ENCODE data around the gene SHROOM1. TPM values are rescaled to one million over a fixed set of nuclear protein-coding genes. Genes with fewer than 3 reads are reported as not detected.
"Not testable (repeated sequence)": the region's sequence is repeated elsewhere in the genome, so short reads cannot be mapped to it uniquely, and the experiment has no call there.

SHROOM1 gene
- total and polyA plus RNA-seq, 9 donors = 3.8 to 22.4 (median 8.5) TPM

- DNase-seq = no peak
- H3K4me1 ChIP-seq (ENCODE audit: insufficient read depth) = no peaks in the 10 kb centered on the region
- 19 to 34% (median 21%) methylated on average over 23 to 30 of the region's 30 CpGs for WGBS, 3 donors
- H3K36me3 ChIP-seq = no peaks in the 10 kb centered on the region
- H3K4me3 ChIP-seq = peak overlapping the region; percentile 91
- H3K27me3 ChIP-seq = no peaks in the 10 kb centered on the region
- H3K9me3 ChIP-seq = no peaks in the 10 kb centered on the region
- intact Hi-C loops (cut with DNase I) = loop anchor here in 1 of 4 donors (2.0 kb wide), 1 partner anchor 97 kb away; the partner anchor contains the start of gene AFF4
- TF ChIP-seq EP300 (IDR thresholded peaks at IDR 0.05) = no peak
- peak in 1 of 3 donors; percentile 6 for TF ChIP-seq CTCF (IDR thresholded peaks at IDR 0.05)
- peak overlapping the region; percentile 86 to 90 for H3K27ac ChIP-seq
Measured at GRCh38 chr5:132865668-132866341, 35.4 kb upstream of the SHROOM1 start.

- Histone ChIP-seq H3K27ac (no peak overlapping the region), H3K36me3 (no peaks in the 10 kb centered on the region), H3K27me3 (no peaks in the 10 kb centered on the region), H3K9me3 (no peaks in the 10 kb centered on the region), H3K4me3 (no peak overlapping the region), H3K4me1 (ENCODE audit: insufficient read depth) (no peaks in the 10 kb centered on the region)
- intact Hi-C loops (cut with DNase I) = no loop called here
- TF ChIP-seq POLR2A (IDR thresholded peaks at IDR 0.05) (no peak), CTCF (IDR thresholded peaks at IDR 0.05) (no peak), EP300 (IDR thresholded peaks at IDR 0.05) (no peak)
- 62 to 67% (median 64%) methylated on average over 5 of the region's 5 CpGs for WGBS, 3 donors
- no peak for DNase-seq
Measured at GRCh38 chr5:132860742-132861141, 30.3 kb upstream of the SHROOM1 start.

- intact Hi-C loops (cut with DNase I) = no loop called here
- H3K4me3 ChIP-seq = no peak overlapping the region
- no peaks in the 10 kb centered on the region for H3K4me1 ChIP-seq (ENCODE audit: insufficient read depth)
- DNase-seq = no peak
- H3K27ac ChIP-seq = no peak overlapping the region
- H3K9me3 ChIP-seq = no peaks in the 10 kb centered on the region
- no peaks in the 10 kb centered on the region for H3K27me3 ChIP-seq
- TF ChIP-seq CTCF (IDR thresholded peaks at IDR 0.05) (no peak), EP300 (IDR thresholded peaks at IDR 0.05) (no peak), POLR2A (IDR thresholded peaks at IDR 0.05) (no peak)
- 62 to 69% (median 68%) methylated on average over 2 of the region's 2 CpGs for WGBS, 3 donors
- H3K36me3 ChIP-seq = no peaks in the 10 kb centered on the region
Measured at GRCh38 chr5:132859889-132860437, 29.5 kb upstream of the SHROOM1 start.

GRCh38 chr5:132856011-132856410 is 25.6 kb upstream of the SHROOM1 start:
- no peak for DNase-seq

GRCh38 chr5:132854992-132855391 is 24.5 kb upstream of the SHROOM1 start:
- intact Hi-C loops (cut with DNase I); H3K36me3 ChIP-seq; H3K27me3 ChIP-seq; H3K9me3 ChIP-seq; H3K4me3 ChIP-seq; H3K4me1 ChIP-seq (ENCODE audit: insufficient read depth); DNase-seq; H3K27ac ChIP-seq: not testable (repeated sequence)
- 94 to 97% (median 95%) methylated on average over 5 of the region's 5 CpGs for WGBS, 3 donors

More at GRCh38 chr5:132856011-132856410, 25.6 kb upstream of the SHROOM1 start:
- H3K9me3 ChIP-seq = no peaks in the 10 kb centered on the region
- H3K36me3 ChIP-seq = no peaks in the 10 kb centered on the region
- WGBS, 3 donors = 84 to 88% (median 88%) methylated on average over 3 of the region's 3 CpGs
- no peak overlapping the region for H3K27ac ChIP-seq
- no peaks in the 10 kb centered on the region for H3K27me3 ChIP-seq
- no peaks in the 10 kb centered on the region for H3K4me1 ChIP-seq (ENCODE audit: insufficient read depth)
- no peak overlapping the region for H3K4me3 ChIP-seq
- intact Hi-C loops (cut with DNase I) = no loop called here
- no peak for TF ChIP-seq EP300 (IDR thresholded peaks at IDR 0.05)
- no peak for TF ChIP-seq CTCF (IDR thresholded peaks at IDR 0.05)
- no peak for TF ChIP-seq POLR2A (IDR thresholded peaks at IDR 0.05)

All from ovary (tissue), 9 donors.